Osteoblast (primary cell): ENCODE results near the gene COPG2. TPM values are rescaled to one million over a fixed set of nuclear protein-coding genes. Genes with fewer than 3 reads are reported as not detected.
A peak's percentile ranks its signal among the peaks of the same experiment; 100 is the strongest.

Source experiments
- DNase-seq: peaks from one replicate; pipeline ENCODE4 v3.0.0; 2011; ENCODE audit warnings: low spot score, mixed read lengths; ENCODE audit not compliant: insufficient read length; ENCODE audit errors: missing footprints
- H2AFZ ChIP-seq: 2 replicates; pipeline ENCODE4 v1.6.0; 2011; ENCODE audit warnings: mild to moderate bottlenecking, low read length
- H3K27ac ChIP-seq: 2 replicates; pipeline ENCODE4 v1.5.1; 2011; ENCODE audit warnings: mild to moderate bottlenecking, low read depth, low read length, moderate library complexity
- H3K27me3 ChIP-seq: 2 replicates; pipeline ENCODE4 v1.6.0; 2012; ENCODE audit warnings: mild to moderate bottlenecking, control low read depth, inconsistent platforms, low read length, moderate library complexity; ENCODE audit not compliant: insufficient read depth
- H3K36me3 ChIP-seq: 2 replicates; pipeline ENCODE4 v1.5.1; 2011; ENCODE audit warnings: mild to moderate bottlenecking, low read length, control low read depth, moderate library complexity; ENCODE audit not compliant: insufficient read depth
- H3K4me1 ChIP-seq: 2 replicates; pipeline ENCODE4 v1.5.1; 2011; ENCODE audit warnings: mild to moderate bottlenecking, low read length, control low read depth, moderate library complexity; ENCODE audit not compliant: insufficient read depth
- H3K4me2 ChIP-seq: 2 replicates; pipeline ENCODE4 v1.6.0; 2011; ENCODE audit warnings: mild to moderate bottlenecking, low read length; ENCODE audit not compliant: insufficient read depth
- H3K4me3 ChIP-seq: fragments of 200-600 bp; sonication (generic); 3 replicates; pipeline ENCODE4 v1.5.1; 2012; ENCODE audit warnings: mild to moderate bottlenecking, low read length, inconsistent platforms; ENCODE audit not compliant: insufficient read depth
- H3K79me2 ChIP-seq: 2 replicates; pipeline ENCODE4 v1.6.0; 2012; ENCODE audit warnings: mild to moderate bottlenecking, low read length, control low read depth, inconsistent platforms; ENCODE audit not compliant: insufficient read depth
- H3K9me3 ChIP-seq: 2 replicates; pipeline ENCODE4 v1.5.1; 2011; ENCODE audit warnings: low read depth, low read length, control low read depth
- H4K20me1 ChIP-seq: 2 replicates; pipeline ENCODE4 v1.6.0; 2012; ENCODE audit warnings: mild to moderate bottlenecking, low read length, control low read depth; ENCODE audit not compliant: insufficient read depth
- CTCF ChIP-seq: IDR thresholded peaks from 2 replicates; pipeline ENCODE4 v1.5.1; 2011; ENCODE audit warnings: mild to moderate bottlenecking, low read depth, low read length, moderate library complexity; ENCODE audit errors: extremely low read depth
- small RNA-seq: library from RNA; depleted of rRNA; stranded (forward); fragments of <200 nt; gene quantifications from one replicate; pipeline ENCODE3, GENCODE V24; 2012
- total RNA-seq: library from RNA; depleted of rRNA; stranded (reverse); fragments of >200 nt; gene quantifications from 2 replicates; pipeline ENCODE4 v1.2.3, GENCODE V29; 2012

Gene COPG2
- total RNA-seq, 1 donor, result 59.7 TPM

- no peak for DNase-seq
- TF ChIP-seq CTCF, result no peak
- H4K20me1 ChIP-seq, result no peaks in the 10 kb centered on the region
- H3K9me3 ChIP-seq, result no peaks in the 10 kb centered on the region
- no peaks in the 10 kb centered on the region for H3K79me2 ChIP-seq
- H3K4me2 ChIP-seq, result no peak overlapping the region
- H3K27ac ChIP-seq, result no peak overlapping the region
- H3K36me3 ChIP-seq, result no peaks in the 10 kb centered on the region
- no peak overlapping the region for H2AFZ ChIP-seq
- H3K4me3 ChIP-seq, result no peak overlapping the region
- H3K4me1 ChIP-seq, result no peaks in the 10 kb centered on the region
- no peaks in the 10 kb centered on the region for H3K27me3 ChIP-seq
These were observed 207.3 kb downstream of the COPG2 start for GRCh38 chr7:130461272-130461671.

- H4K20me1 ChIP-seq, result no peaks in the 10 kb centered on the region
- DNase-seq, result no peak
- TF ChIP-seq CTCF, result no peak
These were observed 210.3 kb downstream of the COPG2 start for GRCh38 chr7:130458257-130458656.

More at GRCh38 chr7:130458257-130458656, 210.3 kb downstream of the COPG2 start:
- peak overlapping the region; percentile 44 for H3K4me2 ChIP-seq
- H3K27me3 ChIP-seq, result no peaks in the 10 kb centered on the region
- H3K4me3 ChIP-seq, result peak overlapping the region; percentile 19
- H3K4me1 ChIP-seq, result no peaks in the 10 kb centered on the region
- H3K36me3 ChIP-seq, result no peaks in the 10 kb centered on the region
- H3K9me3 ChIP-seq, result no peaks in the 10 kb centered on the region
- no peaks in the 10 kb centered on the region for H3K79me2 ChIP-seq
- H3K27ac ChIP-seq, result no peak overlapping the region
- H2AFZ ChIP-seq, result peak overlapping the region; percentile 44

Small RNA genes within 50 kb of the gene (small RNA-seq; reads per million reads assigned to genes)
- not detected for gene MIR335
- not detected for gene RF02148
- gene RF02149, result not detected
- gene RF02150, result not detected
- 0.22 reads per million for gene RNA5SP246

Other genes with a start within 250 kb of the COPG2 start
- gene CEP41, start 227.7 kb downstream of the COPG2 start, total RNA-seq, result 9.1 and 9.8 TPM in 2 replicates
- 330 and 347 TPM in 2 replicates for gene MEST, start 176.7 kb downstream of the COPG2 start, total RNA-seq
- gene TSGA13, start 17.8 kb upstream of the COPG2 start, total RNA-seq, result not detected in 2 replicates
- gene KLF14, start 65.5 kb upstream of the COPG2 start, total RNA-seq, result not detected in 2 replicates